Gastrocnemius medialis (tissue), 4 donors: ENCODE measurements around the gene MTG1. TPM values are rescaled to one million over a fixed set of nuclear protein-coding genes. Genes with fewer than 3 reads are reported as not detected.

ENCODE experiments used
- ATAC-seq, 2 donors: fragments of 150-250 bp; one replicate each; pipeline ENCODE4 v1.9.1; 2016
- DNase-seq, 2 donors: peaks; one replicate each; pipeline ENCODE4 v3.0.0-alpha.2; 2019
- H3K27ac ChIP-seq, 4 donors: fragments of 200-600 bp; sonication (generic); 1 replicate in 1 of 4; 2 replicates in 3 of 4; pipeline ENCODE4 v1.5.1; 2016 to 2018; ENCODE audit warnings: mild to moderate bottlenecking in 2 of 4, moderate library complexity in 1 of 4
- H3K27me3 ChIP-seq, 3 donors: fragments of 200-600 bp; sonication (generic) in 2 of 3; 1 replicate in 1 of 3; 2 replicates in 2 of 3; pipeline versions ENCODE4 v1.5.1 to v1.6.0; 2016 to 2019; ENCODE audit warnings: mild to moderate bottlenecking in 1 of 3, moderate library complexity in 1 of 3
- H3K36me3 ChIP-seq, 2 donors: fragments of 200-600 bp; sonication (generic) in 1 of 2; one replicate each; pipeline ENCODE4 v1.5.1; 2017 to 2018
- H3K4me1 ChIP-seq, 2 donors: fragments of 200-600 bp; sonication (generic) in 1 of 2; one replicate each; pipeline ENCODE4 v1.5.1; 2016 to 2017; ENCODE audit warnings: mild to moderate bottlenecking in 2 of 2
- H3K4me3 ChIP-seq, 4 donors: fragments of 200-600 bp; sonication (generic) in 3 of 4; 1 replicate in 1 of 4; 2 replicates in 3 of 4; pipeline ENCODE4 v1.5.1; 2016 to 2019; ENCODE audit warnings: mild to moderate bottlenecking in 2 of 4
- H3K9me3 ChIP-seq, 3 donors: fragments of 200-600 bp; sonication (generic) in 2 of 3; 1 replicate in 1 of 3; 2 replicates in 2 of 3; pipeline ENCODE4 v1.5.1; 2016 to 2019
- CTCF ChIP-seq, 5 experiments: fragments of 450-650 bp in 3 of 5; fragments of 200-600 bp in 2 of 5; sonication (generic) in 2 of 5; IDR thresholded peaks in 4 of 5; conservative IDR thresholded peaks in 1 of 5; 1 replicate in 4 of 5; 2 replicates in 1 of 5; pipeline ENCODE4 v1.5.1; 2016 to 2019; ENCODE audit warnings: antibody characterized with exemption in 5 of 5, mild to moderate bottlenecking in 3 of 5, moderate library complexity in 3 of 5
- POLR2A ChIP-seq, 2 donors: fragments of 450-650 bp; IDR thresholded peaks; one replicate each; pipeline ENCODE4 v1.6.1; 2017; ENCODE audit warnings: antibody characterized with exemption in 2 of 2, mild to moderate bottlenecking in 2 of 2, moderate library complexity in 2 of 2
- in situ Hi-C, 4 donors: fragments of 200-750 bp; cut with MboI; loops; one replicate each; pipeline versions ENCODE4 v1.15.0 to v1.8.0; 2017; ENCODE audit warnings: low sequenced_read_pairs in 4 of 4
- intact Hi-C: fragments of 100-400 bp; cut with DNase I; formaldehyde crosslinking; loops from one replicate; pipeline ENCODE4 v1.15.1; 2023; ENCODE audit warnings: low total_unique reads
- total RNA-seq, 4 donors: library from RNA; depleted of rRNA; stranded (reverse); fragments of >200 nt; gene quantifications; one replicate each; pipeline versions ENCODE4 v1.1.0 to v1.2.3, GENCODE V29; 2016

Gene MTG1
- total RNA-seq, 4 donors from 2014 or later = 12.2 to 23.9 (median 14.1) TPM

- H3K27ac ChIP-seq = no peak overlapping the region
- no peak for DNase-seq
- H3K36me3 ChIP-seq = peaks cover 0 to 8% of the 10 kb centered on the region in 2 donors
- H3K9me3 ChIP-seq = no peaks in the 10 kb centered on the region
- ATAC-seq = no peak
- intact Hi-C loops (loop anchor here (5.0 kb wide), 1 partner anchor 129 kb away; no protein-coding TSS in a partner anchor), in situ Hi-C loops (no loop called here)
- peaks cover 9 to 11% of the 10 kb centered on the region in 2 donors for H3K4me1 ChIP-seq
- TF ChIP-seq POLR2A (IDR thresholded peaks at IDR 0.05) (no peak), CTCF (IDR thresholded peaks at IDR 0.05 in 4 of 5, conservative IDR thresholded peaks at IDR 0.05 in 1 of 5) (no peak)
- no peaks in the 10 kb centered on the region for H3K27me3 ChIP-seq
- no peak overlapping the region for H3K4me3 ChIP-seq
These were observed 2.7 kb upstream of the MTG1 start for GRCh38 chr10:133391249-133391635.

- Histone ChIP-seq H3K9me3 (no peaks in the 10 kb centered on the region), H3K36me3 (peaks cover 0 to 14% of the 10 kb centered on the region in 2 donors), H3K27me3 (no peaks in the 10 kb centered on the region), H3K4me3 (no peak overlapping the region), H3K27ac (no peak overlapping the region), H3K4me1 (peaks cover 9 to 11% of the 10 kb centered on the region in 2 donors)
- ATAC-seq (no peak), DNase-seq (no peak)
- intact Hi-C loops (loop anchor here (5.0 kb wide), 1 partner anchor 130 kb away; no protein-coding TSS in a partner anchor), in situ Hi-C loops (no loop called here)
- no peak for TF ChIP-seq CTCF (IDR thresholded peaks at IDR 0.05 in 4 of 5, conservative IDR thresholded peaks at IDR 0.05 in 1 of 5)
- no peak for TF ChIP-seq POLR2A (IDR thresholded peaks at IDR 0.05)
These were observed 2.0 kb upstream of the MTG1 start for GRCh38 chr10:133391761-133392518.

GRCh38 chr10:133393401-133394063 is 425 bp upstream of the MTG1 start:
- DNase-seq (no peak), ATAC-seq (no peak)
- H3K27me3 ChIP-seq = no peaks in the 10 kb centered on the region
- peak overlapping the region; percentile 84 to 96 (median 90) for H3K27ac ChIP-seq
- peaks cover 0 to 23% of the 10 kb centered on the region in 2 donors for H3K36me3 ChIP-seq
- H3K4me3 ChIP-seq = peak overlapping the region; percentile 84 to 99 (median 90)
- H3K4me1 ChIP-seq = peaks cover 9 to 11% of the 10 kb centered on the region in 2 donors
- in situ Hi-C loops = no loop called here
- TF ChIP-seq CTCF (IDR thresholded peaks at IDR 0.05 in 4 of 5, conservative IDR thresholded peaks at IDR 0.05 in 1 of 5) (no peak), POLR2A (IDR thresholded peaks at IDR 0.05) (no peak)
- H3K9me3 ChIP-seq = no peaks in the 10 kb centered on the region
- intact Hi-C loops = loop anchor here (1.0 to 5.0 kb wide), 4 partner anchors 14 to 131 kb away; partner anchors contain the start of genes ECHS1, PAOX, TUBGCP2 and ZNF511

GRCh38 chr10:133394801-133395221 is 854 bp downstream of the MTG1 start:
- H3K4me1 ChIP-seq = peaks cover 9 to 11% of the 10 kb centered on the region in 2 donors
- no peaks in the 10 kb centered on the region for H3K27me3 ChIP-seq
- ATAC-seq (peak in 1 of 2 donors; percentile 4), DNase-seq (no peak)
- H3K36me3 ChIP-seq = peaks cover 0 to 36% of the 10 kb centered on the region in 2 donors
- in situ Hi-C loops (no loop called here), intact Hi-C loops (loop anchor here (1.0 to 5.0 kb wide), 4 partner anchors 16 to 133 kb away; partner anchors contain the start of genes ECHS1, PAOX, TUBGCP2 and ZNF511)
- peak overlapping the region; percentile 84 to 96 (median 90) for H3K27ac ChIP-seq
- peak overlapping the region; percentile 84 to 99 (median 90) for H3K4me3 ChIP-seq
- no peaks in the 10 kb centered on the region for H3K9me3 ChIP-seq
- TF ChIP-seq CTCF (IDR thresholded peaks at IDR 0.05 in 4 of 5, conservative IDR thresholded peaks at IDR 0.05 in 1 of 5) = no peak
- no peak for TF ChIP-seq POLR2A (IDR thresholded peaks at IDR 0.05)
